H9 (cell line): ENCODE results near the gene KIF5C. TPM values are rescaled to one million over a fixed set of nuclear protein-coding genes. Genes with fewer than 3 reads are reported as not detected.

Source experiments
- DNase-seq: peaks from one replicate; pipeline ENCODE4 v3.0.0-alpha.2; 2017
- H2AFZ ChIP-seq: one replicate; pipeline ENCODE4 v1.6.1; 2013; ENCODE audit warnings: mild to moderate bottlenecking, low read length, control low read depth, moderate library complexity
- H2AK5ac ChIP-seq: 2 replicates; pipeline ENCODE4 v1.6.1; 2013; ENCODE audit warnings: low read length, control low read depth, mixed read lengths; ENCODE audit not compliant: insufficient read length
- H2BK120ac ChIP-seq: one replicate; pipeline ENCODE4 v1.6.1; 2013; ENCODE audit warnings: low read depth, mild to moderate bottlenecking, low read length, control low read depth, inconsistent platforms; ENCODE audit not compliant: poor library complexity, severe bottlenecking
- H2BK12ac ChIP-seq: 2 replicates; pipeline ENCODE4 v1.6.1; 2013; ENCODE audit warnings: low read length, control low read depth, mixed read lengths, low read depth; ENCODE audit not compliant: insufficient read length
- H2BK15ac ChIP-seq: 2 replicates; pipeline ENCODE4 v1.6.1; 2013; ENCODE audit warnings: low read depth, low read length, control low read depth
- H2BK20ac ChIP-seq: one replicate; pipeline ENCODE4 v1.6.1; 2013; ENCODE audit warnings: low read depth, mild to moderate bottlenecking, low read length, control low read depth, inconsistent platforms; ENCODE audit not compliant: poor library complexity, severe bottlenecking
- H2BK5ac ChIP-seq: 2 replicates; pipeline ENCODE4 v1.6.1; 2013; ENCODE audit warnings: low read length, control low read depth, mixed read lengths; ENCODE audit not compliant: insufficient read length
- H3K14ac ChIP-seq: 2 replicates; pipeline ENCODE4 v1.6.1; 2013; ENCODE audit warnings: low read length, control low read depth; ENCODE audit not compliant: insufficient read depth
- H3K18ac ChIP-seq: 2 replicates; pipeline ENCODE4 v1.6.1; 2013; ENCODE audit warnings: low read depth, mild to moderate bottlenecking, mixed read lengths, low read length, control low read depth; ENCODE audit not compliant: insufficient read length
- H3K23ac ChIP-seq: 2 replicates; pipeline ENCODE4 v1.6.1; 2013; ENCODE audit warnings: low read length, control low read depth, mixed read lengths, low read depth; ENCODE audit not compliant: insufficient read length
- H3K23me2 ChIP-seq: 2 replicates; pipeline ENCODE4 v1.6.1; 2013; ENCODE audit warnings: low read depth, mild to moderate bottlenecking, mixed read lengths, low read length, control low read depth; ENCODE audit not compliant: insufficient read length, poor library complexity, severe bottlenecking
- H3K27ac ChIP-seq: 2 replicates; pipeline ENCODE4 v1.5.1; 2013; ENCODE audit warnings: low read length, control low read depth, mixed read lengths, low read depth; ENCODE audit not compliant: insufficient read length
- H3K27me3 ChIP-seq: 2 replicates; pipeline ENCODE4 v1.6.1; 2013; ENCODE audit warnings: low read length, control low read depth, inconsistent platforms; ENCODE audit not compliant: insufficient read depth
- H3K4ac ChIP-seq: 2 replicates; pipeline ENCODE4 v1.6.1; 2013; ENCODE audit warnings: low read depth, mild to moderate bottlenecking, control low read depth, inconsistent platforms, low read length, moderate library complexity
- H3K4me1 ChIP-seq: 2 replicates; pipeline ENCODE4 v1.6.1; 2013; ENCODE audit warnings: low read length, control low read depth, inconsistent platforms; ENCODE audit not compliant: insufficient read depth
- H3K4me2 ChIP-seq: 2 replicates; pipeline ENCODE4 v1.6.1; 2013; ENCODE audit warnings: low read length, control low read depth, mixed read lengths; ENCODE audit not compliant: insufficient read length, insufficient read depth
- H3K56ac ChIP-seq: 2 replicates; pipeline ENCODE4 v1.6.1; 2013; ENCODE audit warnings: low read depth, mild to moderate bottlenecking, mixed read lengths, low read length, control low read depth; ENCODE audit not compliant: insufficient read length
- H3K79me1 ChIP-seq: 2 replicates; pipeline ENCODE4 v1.6.1; 2013; ENCODE audit warnings: low read depth, mild to moderate bottlenecking, moderate library complexity, low read length, control low read depth, inconsistent platforms; ENCODE audit not compliant: insufficient read depth, poor library complexity, severe bottlenecking
- H3K79me2 ChIP-seq: 2 replicates; pipeline ENCODE4 v1.6.1; 2013; ENCODE audit warnings: low read length, control low read depth, inconsistent platforms; ENCODE audit not compliant: insufficient read depth
- H3K9ac ChIP-seq: 2 replicates; pipeline ENCODE4 v1.6.1; 2013; ENCODE audit warnings: low read length, control low read depth, mixed read lengths; ENCODE audit not compliant: insufficient read length; ENCODE audit errors: extremely low read depth
- H3K9me3 ChIP-seq: one replicate; pipeline ENCODE4 v1.6.1; 2013; ENCODE audit warnings: low read depth, low read length, inconsistent platforms; ENCODE audit not compliant: control insufficient read depth
- H3T11ph ChIP-seq: one replicate; pipeline ENCODE4 v1.6.1; 2013; ENCODE audit warnings: mild to moderate bottlenecking, low read length, control low read depth, inconsistent platforms
- H4K20me1 ChIP-seq: one replicate; pipeline ENCODE4 v1.6.1; 2013; ENCODE audit not compliant: control insufficient read depth, insufficient read length, insufficient read depth
- H4K5ac ChIP-seq: 2 replicates; pipeline ENCODE4 v1.6.1; 2013; ENCODE audit warnings: low read depth, mild to moderate bottlenecking, mixed read lengths, low read length, control low read depth; ENCODE audit not compliant: insufficient read length
- H4K8ac ChIP-seq: replicated peaks from 2 replicates; pipeline ENCODE4 v1.6.1; 2013; ENCODE audit warnings: low read length, control low read depth, mixed read lengths, low read depth; ENCODE audit not compliant: insufficient read length
- H4K91ac ChIP-seq: 2 replicates; pipeline ENCODE4 v1.6.1; 2013; ENCODE audit warnings: low read depth, mild to moderate bottlenecking, moderate library complexity, mixed read lengths, low read length, control low read depth; ENCODE audit not compliant: insufficient read length
- H3K27ac Mint-ChIP-seq, 3 experiments: 2 replicates in 2 of 3; 3 replicates in 1 of 3; pipeline ENCODE4 v1.8.0; 2020 to 2021; ENCODE audit warnings: mixed read lengths in 3 of 3, mild to moderate bottlenecking in 1 of 3, moderate library complexity in 1 of 3
- H3K27me3 Mint-ChIP-seq: 2 replicates; pipeline ENCODE4 v1.8.0; 2021; ENCODE audit warnings: low read depth, mild to moderate bottlenecking, moderate library complexity, mixed read lengths
- H3K36me3 Mint-ChIP-seq, 3 experiments: 2 replicates in 2 of 3; 3 replicates in 1 of 3; pipeline ENCODE4 v1.8.0; 2020 to 2021; ENCODE audit warnings: low read depth in 3 of 3, mixed read lengths in 3 of 3; ENCODE audit not compliant: insufficient read depth in 1 of 3
- H3K4me1 Mint-ChIP-seq, 2 experiments: 2 replicates each; pipeline ENCODE4 v1.8.0; 2020; ENCODE audit warnings: mixed read lengths in 2 of 2
- H3K4me3 Mint-ChIP-seq, 2 experiments: 2 replicates in 1 of 2; 3 replicates in 1 of 2; pipeline ENCODE4 v1.8.0; 2020 to 2021; ENCODE audit warnings: mild to moderate bottlenecking in 2 of 2, mixed read lengths in 2 of 2, moderate library complexity in 1 of 2
- H3K9me3 Mint-ChIP-seq, 2 experiments: 2 replicates in 1 of 2; 3 replicates in 1 of 2; pipeline ENCODE4 v1.8.0; 2020; ENCODE audit warnings: mild to moderate bottlenecking in 2 of 2, mixed read lengths in 2 of 2, moderate library complexity in 1 of 2
- WGBS: extraction: QIAGEN DNeasy Blood & Tissue Kit; methylation state at CpG from one replicate; pipeline ENCODE4 v1.1.7; 2013; ENCODE audit warnings: missing lambda C conversion rate, low lambda C conversion rate, mixed read lengths; ENCODE audit not compliant: insufficient read length; ENCODE audit errors: extremely low coverage; 5-methylcytosine and 5-hydroxymethylcytosine counted together
- total RNA-seq: library from RNA; stranded (reverse); gene quantifications from 2 replicates; pipeline ENCODE4 v1.2.1, GENCODE V29; 2021
- TF ChIP-seq, protein P1 (sequence below): fragments of 200-600 bp; sonication (generic); conservative IDR thresholded peaks from 3 replicates; pipeline ENCODE4 v1.8.0; 2021; ENCODE audit warnings: antibody characterized with exemption, mild to moderate bottlenecking

The KIF5C gene
- total RNA-seq, 1 experiment from 2014 or later: 52.9 TPM

DNA sequence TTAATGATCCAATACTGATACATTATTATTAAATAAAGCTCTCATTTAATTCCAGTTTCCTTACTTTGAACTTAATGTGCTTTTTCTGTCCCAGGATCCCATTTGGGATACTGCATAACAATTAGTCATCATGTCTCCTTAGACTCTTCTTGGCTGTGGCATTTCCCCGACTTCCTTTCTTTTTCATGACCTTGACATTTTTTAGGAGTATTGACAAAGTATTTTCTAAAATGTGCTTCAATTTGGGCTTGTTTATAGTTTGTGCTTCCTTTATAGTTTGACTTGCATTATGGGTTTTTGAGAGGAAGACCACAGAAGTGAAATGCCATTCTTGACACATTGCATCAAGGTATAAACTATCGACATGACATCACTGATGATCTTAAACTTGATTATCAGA lies 46.1 kb upstream of the KIF5C start:
- Histone ChIP-seq H3K9ac (no peak overlapping the region), H4K20me1 (no peaks in the 10 kb centered on the region), H3K56ac (no peak overlapping the region), H3K18ac (no peak overlapping the region), H2BK15ac (no peak overlapping the region), H4K8ac (no peak overlapping the region), H4K5ac (no peak overlapping the region), H3T11ph (no peak overlapping the region), H2AK5ac (no peak overlapping the region), H2BK20ac (no peak overlapping the region), H3K79me2 (no peaks in the 10 kb centered on the region), H3K27me3 (no peaks in the 10 kb centered on the region), H3K79me1 (no peaks in the 10 kb centered on the region), H3K23ac (no peak overlapping the region), H2AFZ (no peak overlapping the region), H2BK120ac (no peak overlapping the region), H3K4me1 (peaks cover 2% of the 10 kb centered on the region), H3K4me2 (no peak overlapping the region), H2BK12ac (no peak overlapping the region), H3K27ac (no peak overlapping the region), H3K4ac (no peak overlapping the region), H4K91ac (no peak overlapping the region), H3K23me2 (no peaks in the 10 kb centered on the region), H2BK5ac (no peak overlapping the region), H3K9me3 (no peaks in the 10 kb centered on the region), H3K14ac (no peak overlapping the region)
- WGBS: no CpG with 5 or more reads among the region's 2 CpGs
- TF ChIP-seq, protein P1, sequence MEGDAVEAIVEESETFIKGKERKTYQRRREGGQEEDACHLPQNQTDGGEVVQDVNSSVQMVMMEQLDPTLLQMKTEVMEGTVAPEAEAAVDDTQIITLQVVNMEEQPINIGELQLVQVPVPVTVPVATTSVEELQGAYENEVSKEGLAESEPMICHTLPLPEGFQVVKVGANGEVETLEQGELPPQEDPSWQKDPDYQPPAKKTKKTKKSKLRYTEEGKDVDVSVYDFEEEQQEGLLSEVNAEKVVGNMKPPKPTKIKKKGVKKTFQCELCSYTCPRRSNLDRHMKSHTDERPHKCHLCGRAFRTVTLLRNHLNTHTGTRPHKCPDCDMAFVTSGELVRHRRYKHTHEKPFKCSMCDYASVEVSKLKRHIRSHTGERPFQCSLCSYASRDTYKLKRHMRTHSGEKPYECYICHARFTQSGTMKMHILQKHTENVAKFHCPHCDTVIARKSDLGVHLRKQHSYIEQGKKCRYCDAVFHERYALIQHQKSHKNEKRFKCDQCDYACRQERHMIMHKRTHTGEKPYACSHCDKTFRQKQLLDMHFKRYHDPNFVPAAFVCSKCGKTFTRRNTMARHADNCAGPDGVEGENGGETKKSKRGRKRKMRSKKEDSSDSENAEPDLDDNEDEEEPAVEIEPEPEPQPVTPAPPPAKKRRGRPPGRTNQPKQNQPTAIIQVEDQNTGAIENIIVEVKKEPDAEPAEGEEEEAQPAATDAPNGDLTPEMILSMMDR: no peak
- Mint-ChIP-seq H3K36me3 (peaks cover 0 to 6% (median 0%) of the 10 kb centered on the region in 3 experiments; a peak in 2 of 7 replicates), H3K4me1 (peaks cover 6 to 14% of the 10 kb centered on the region in 2 experiments; a peak in 3 of 4 replicates), H3K4me3 (no peak overlapping the region), H3K9me3 (peaks cover 2 to 6% of the 10 kb centered on the region in 2 experiments; a peak in 2 of 5 replicates), H3K27ac (no peak overlapping the region), H3K27me3 (peaks cover 13% of the 10 kb centered on the region)
- no peak for DNase-seq
